GM23338 (cell line): ENCODE data around the gene CCDC191. TPM values are rescaled to one million over a fixed set of nuclear protein-coding genes. Genes with fewer than 3 reads are reported as not detected.

Experiments
- ATAC-seq: fragments of 200-7000 bp; cut with Tn5 transposase; 3 replicates; pipeline ENCODE4 v1.9.1; 2020
- DNase-seq: peaks from one replicate; pipeline ENCODE4 v3.0.0-alpha.2; 2015; ENCODE audit warnings: low spot score
- H2AFZ ChIP-seq: fragments of 200-600 bp; sonication (generic); 2 replicates; pipeline ENCODE4 v1.8.0; 2016; ENCODE audit warnings: antibody characterized with exemption, mild to moderate bottlenecking, moderate library complexity
- H3F3A ChIP-seq: fragments of 200-600 bp; sonication (generic); replicated peaks from 2 replicates; pipeline ENCODE4 v1.8.0; 2017; ENCODE audit warnings: antibody characterized with exemption, mixed run types, low read depth
- H3K27ac ChIP-seq: fragments of 200-600 bp; sonication (generic); 2 replicates; pipeline ENCODE4 v1.6.1; 2016; ENCODE audit warnings: low read depth
- H3K27me3 ChIP-seq: fragments of 200-600 bp; sonication (generic); 2 replicates; pipeline ENCODE4 v1.8.0; 2016; ENCODE audit warnings: mild to moderate bottlenecking, mixed run types, moderate library complexity; ENCODE audit not compliant: insufficient read depth
- H3K36me3 ChIP-seq: fragments of 200-600 bp; sonication (generic); 2 replicates; pipeline ENCODE4 v1.8.0; 2016; ENCODE audit warnings: mild to moderate bottlenecking; ENCODE audit not compliant: insufficient read depth
- H3K4me1 ChIP-seq: fragments of 200-600 bp; sonication (generic); 2 replicates; pipeline ENCODE4 v1.8.0; 2016; ENCODE audit warnings: mild to moderate bottlenecking, moderate library complexity; ENCODE audit not compliant: insufficient read depth
- H3K4me2 ChIP-seq: fragments of 200-600 bp; sonication (generic); 2 replicates; pipeline ENCODE4 v1.7.1; 2017; ENCODE audit warnings: mixed run types
- H3K4me3 ChIP-seq: fragments of 200-600 bp; sonication (generic); 2 replicates; pipeline ENCODE4 v1.6.1; 2016; ENCODE audit warnings: mixed run types
- H3K79me2 ChIP-seq: fragments of 200-600 bp; sonication (generic); replicated peaks from 2 replicates; pipeline ENCODE4 v1.8.0; 2017; ENCODE audit warnings: mild to moderate bottlenecking; ENCODE audit not compliant: insufficient read depth
- H3K9me2 ChIP-seq: fragments of 200-600 bp; sonication (generic); 2 replicates; pipeline ENCODE4 v1.8.0; 2017; ENCODE audit not compliant: insufficient read depth
- H4K20me1 ChIP-seq: fragments of 200-600 bp; sonication (generic); replicated peaks from 2 replicates; pipeline ENCODE4 v1.8.0; 2017; ENCODE audit warnings: mild to moderate bottlenecking; ENCODE audit not compliant: insufficient read depth
- H3K27ac Mint-ChIP-seq: 2 replicates; pipeline ENCODE4 v1.8.0; 2020; ENCODE audit warnings: inconsistent platforms, mild to moderate bottlenecking, moderate library complexity, mixed read lengths
- H3K27me3 Mint-ChIP-seq: 3 replicates; pipeline ENCODE4 v1.8.0; 2022; ENCODE audit warnings: low read depth, mild to moderate bottlenecking, moderate library complexity, mixed read lengths, inconsistent platforms; ENCODE audit not compliant: insufficient read depth, poor library complexity
- H3K36me3 Mint-ChIP-seq: 3 replicates; pipeline ENCODE4 v1.8.0; 2021; ENCODE audit warnings: low read depth, mild to moderate bottlenecking, inconsistent platforms, moderate library complexity, mixed read lengths
- H3K4me1 Mint-ChIP-seq: 3 replicates; pipeline ENCODE4 v1.8.0; 2020; ENCODE audit warnings: mild to moderate bottlenecking, inconsistent platforms, mixed read lengths
- H3K4me3 Mint-ChIP-seq: 3 replicates; pipeline ENCODE4 v1.8.0; 2021; ENCODE audit warnings: moderate library complexity, mild to moderate bottlenecking, inconsistent platforms, mixed read lengths
- H3K9me3 Mint-ChIP-seq: 3 replicates; pipeline ENCODE4 v1.8.0; 2020; ENCODE audit warnings: moderate library complexity, mild to moderate bottlenecking, inconsistent platforms, mixed read lengths
- EZH2 ChIP-seq: fragments of 200-600 bp; sonication (generic); IDR thresholded peaks from one replicate; pipeline ENCODE4 v1.8.0; 2017; ENCODE audit warnings: antibody characterized with exemption, mild to moderate bottlenecking, low read depth; ENCODE audit not compliant: unreplicated experiment
- EZH2phosphoT487 ChIP-seq: fragments of 200-600 bp; sonication (generic); IDR thresholded peaks from one replicate; pipeline ENCODE4 v1.8.1; 2018; ENCODE audit warnings: antibody characterized with exemption; ENCODE audit not compliant: unreplicated experiment
- JUNB ChIP-seq: IDR thresholded peaks from one replicate; pipeline ENCODE4 v1.6.1; 2016; ENCODE audit warnings: antibody characterized with exemption; ENCODE audit not compliant: unreplicated experiment
- NANOG ChIP-seq: IDR thresholded peaks from 2 replicates; pipeline ENCODE4 v1.6.1; 2016; ENCODE audit warnings: antibody characterized with exemption, borderline replicate concordance
- POLR2AphosphoS5 ChIP-seq: IDR thresholded peaks from 2 replicates; pipeline ENCODE4 v1.6.1; 2016; ENCODE audit warnings: antibody characterized with exemption, low read depth
- STAT1 ChIP-seq: IDR thresholded peaks from one replicate; pipeline ENCODE4 v1.6.1; 2016; ENCODE audit warnings: antibody characterized with exemption; ENCODE audit not compliant: unreplicated experiment
- ZNF114 ChIP-seq: fragments of 250-450 bp; sonication (Bioruptor Pico); IDR thresholded peaks from 2 replicates; pipeline ENCODE4 v1.5.0; 2020; ENCODE audit warnings: mild to moderate bottlenecking, moderate library complexity
- polyA plus RNA-seq: library from polyadenylated mRNA; unstranded; fragments of >200 nt; fragmentation: Nextera tagmentation; extraction: Ambion mirVana; gene quantifications from 2 replicates; pipeline ENCODE4 v1.2.1, GENCODE V29; 2016
- total RNA-seq: library from RNA; depleted of rRNA; stranded (reverse); fragments of >200 nt; shearing (Covaris generic); gene quantifications from 2 replicates; pipeline ENCODE4 v1.2.3, GENCODE V29; 2014
- TF ChIP-seq, protein P1 (sequence below): IDR thresholded peaks from 2 replicates; pipeline ENCODE4 v1.6.1; 2016; ENCODE audit warnings: antibody characterized with exemption
- TF ChIP-seq, protein P2 (sequence below), 2 experiments: fragments of 200-600 bp in 1 of 2; sonication (generic) in 1 of 2; conservative IDR thresholded peaks; 2 replicates each; pipeline versions ENCODE4 v1.5.1 to v1.6.1; 2016 to 2017; ENCODE audit warnings: antibody characterized with exemption in 2 of 2, low read depth in 2 of 2, mild to moderate bottlenecking in 2 of 2, moderate library complexity in 1 of 2
- TF ChIP-seq, protein P3 (sequence below): fragments of 250-450 bp; sonication (Bioruptor Pico); IDR thresholded peaks from 2 replicates; pipeline ENCODE4 v1.5.0; 2020; ENCODE audit warnings: mild to moderate bottlenecking, moderate library complexity
- TF ChIP-seq, protein P4 (sequence below): IDR thresholded peaks from one replicate; pipeline ENCODE4 v1.6.1; 2018; ENCODE audit warnings: antibody characterized with exemption; ENCODE audit not compliant: unreplicated experiment

Gene CCDC191
- total and polyA plus RNA-seq, 2 experiments from 2014 or later = 2.0 to 2.9 TPM

DNA sequence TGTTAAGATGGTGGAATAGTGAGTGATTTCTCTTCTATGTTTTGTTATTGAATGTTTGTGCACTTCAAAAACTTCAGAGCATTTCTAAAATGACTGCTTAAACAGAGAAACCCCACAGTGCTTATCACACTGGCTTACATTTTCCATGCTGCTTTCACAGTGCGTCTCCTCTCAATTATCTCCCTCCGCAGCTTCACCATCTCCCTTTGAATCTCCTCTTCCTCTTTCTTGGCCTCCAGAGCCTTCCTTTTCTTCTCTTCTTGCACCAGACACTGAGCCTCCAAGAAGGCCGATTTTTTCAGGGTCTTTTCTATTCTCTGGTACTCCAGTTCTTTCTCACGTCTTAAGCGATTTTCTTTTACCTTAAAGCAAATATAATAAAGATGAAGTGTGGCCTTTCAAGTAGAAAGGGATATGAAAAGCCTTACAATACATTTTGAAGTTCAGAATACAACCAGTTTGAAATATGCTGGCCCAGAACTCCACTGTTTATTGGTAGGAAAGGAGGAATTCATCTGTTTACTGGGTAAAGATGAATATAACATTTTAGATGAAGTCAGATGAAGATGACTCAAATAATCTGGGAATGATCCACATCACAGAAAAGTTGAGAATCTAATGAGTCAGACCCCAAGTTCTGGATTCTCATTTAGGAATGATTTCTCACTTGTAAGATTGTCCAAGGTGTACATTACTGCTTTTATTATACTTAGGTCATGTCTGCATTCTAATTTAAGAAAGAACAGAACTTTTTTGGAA lies 21.4 kb downstream of the CCDC191 start (continued):
- TF ChIP-seq STAT1 = no peak
- TF ChIP-seq JUNB = no peak
- TF ChIP-seq, protein P1, sequence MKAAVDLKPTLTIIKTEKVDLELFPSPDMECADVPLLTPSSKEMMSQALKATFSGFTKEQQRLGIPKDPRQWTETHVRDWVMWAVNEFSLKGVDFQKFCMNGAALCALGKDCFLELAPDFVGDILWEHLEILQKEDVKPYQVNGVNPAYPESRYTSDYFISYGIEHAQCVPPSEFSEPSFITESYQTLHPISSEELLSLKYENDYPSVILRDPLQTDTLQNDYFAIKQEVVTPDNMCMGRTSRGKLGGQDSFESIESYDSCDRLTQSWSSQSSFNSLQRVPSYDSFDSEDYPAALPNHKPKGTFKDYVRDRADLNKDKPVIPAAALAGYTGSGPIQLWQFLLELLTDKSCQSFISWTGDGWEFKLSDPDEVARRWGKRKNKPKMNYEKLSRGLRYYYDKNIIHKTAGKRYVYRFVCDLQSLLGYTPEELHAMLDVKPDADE = no peak
- TF ChIP-seq, protein P2, sequence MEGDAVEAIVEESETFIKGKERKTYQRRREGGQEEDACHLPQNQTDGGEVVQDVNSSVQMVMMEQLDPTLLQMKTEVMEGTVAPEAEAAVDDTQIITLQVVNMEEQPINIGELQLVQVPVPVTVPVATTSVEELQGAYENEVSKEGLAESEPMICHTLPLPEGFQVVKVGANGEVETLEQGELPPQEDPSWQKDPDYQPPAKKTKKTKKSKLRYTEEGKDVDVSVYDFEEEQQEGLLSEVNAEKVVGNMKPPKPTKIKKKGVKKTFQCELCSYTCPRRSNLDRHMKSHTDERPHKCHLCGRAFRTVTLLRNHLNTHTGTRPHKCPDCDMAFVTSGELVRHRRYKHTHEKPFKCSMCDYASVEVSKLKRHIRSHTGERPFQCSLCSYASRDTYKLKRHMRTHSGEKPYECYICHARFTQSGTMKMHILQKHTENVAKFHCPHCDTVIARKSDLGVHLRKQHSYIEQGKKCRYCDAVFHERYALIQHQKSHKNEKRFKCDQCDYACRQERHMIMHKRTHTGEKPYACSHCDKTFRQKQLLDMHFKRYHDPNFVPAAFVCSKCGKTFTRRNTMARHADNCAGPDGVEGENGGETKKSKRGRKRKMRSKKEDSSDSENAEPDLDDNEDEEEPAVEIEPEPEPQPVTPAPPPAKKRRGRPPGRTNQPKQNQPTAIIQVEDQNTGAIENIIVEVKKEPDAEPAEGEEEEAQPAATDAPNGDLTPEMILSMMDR (conservative IDR thresholded peaks at IDR 0.05; ENCODE audit: low read depth in 2 of 2) = no peak
- no peak for TF ChIP-seq ZNF114 (CRISPR knock-in tag)
- TF ChIP-seq EZH2phosphoT487 = no peak

DNA sequence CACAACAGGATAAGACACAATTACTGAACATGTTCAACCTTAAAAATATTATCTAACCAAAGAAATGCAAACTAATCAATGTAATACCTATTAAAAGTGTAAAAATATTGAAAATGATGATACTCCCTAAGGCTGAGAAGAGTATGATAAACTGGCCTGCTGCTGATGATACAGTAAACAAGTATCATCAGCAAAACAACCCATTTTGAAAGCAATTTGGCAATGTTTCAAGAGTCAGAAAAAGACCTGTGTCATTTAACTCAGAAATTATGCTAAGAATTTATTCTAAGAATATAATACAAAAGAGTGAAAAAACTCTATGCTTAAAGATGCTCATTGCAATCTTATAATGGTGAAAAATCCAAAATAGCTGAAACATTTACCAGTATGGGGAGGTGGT lies 22.1 kb downstream of the CCDC191 start:
- Histone ChIP-seq H3K9me2 (no peaks in the 10 kb centered on the region), H4K20me1 (no peaks in the 10 kb centered on the region), H3K4me2 (no peak overlapping the region), H3K4me1 (peaks cover 8% of the 10 kb centered on the region), H3K27me3 (no peaks in the 10 kb centered on the region), H3K79me2 (no peaks in the 10 kb centered on the region), H3K27ac (no peak overlapping the region), H2AFZ (no peak overlapping the region), H3K36me3 (no peaks in the 10 kb centered on the region), H3F3A (no peaks in the 10 kb centered on the region), H3K4me3 (no peak overlapping the region)
- DNase-seq = no peak
- no peak overlapping the region for H3K27ac Mint-ChIP-seq
- no peaks in the 10 kb centered on the region for H3K9me3 Mint-ChIP-seq
- ATAC-seq = no peak
- H3K27me3 Mint-ChIP-seq = no peaks in the 10 kb centered on the region
- H3K4me1 Mint-ChIP-seq = peaks cover 16% of the 10 kb centered on the region
- no peak overlapping the region for H3K4me3 Mint-ChIP-seq
- no peaks in the 10 kb centered on the region for H3K36me3 Mint-ChIP-seq
- TF ChIP-seq NANOG (no peak), POLR2AphosphoS5 (no peak), EZH2 (no peak), STAT1 (no peak)
- TF ChIP-seq, protein P3, sequence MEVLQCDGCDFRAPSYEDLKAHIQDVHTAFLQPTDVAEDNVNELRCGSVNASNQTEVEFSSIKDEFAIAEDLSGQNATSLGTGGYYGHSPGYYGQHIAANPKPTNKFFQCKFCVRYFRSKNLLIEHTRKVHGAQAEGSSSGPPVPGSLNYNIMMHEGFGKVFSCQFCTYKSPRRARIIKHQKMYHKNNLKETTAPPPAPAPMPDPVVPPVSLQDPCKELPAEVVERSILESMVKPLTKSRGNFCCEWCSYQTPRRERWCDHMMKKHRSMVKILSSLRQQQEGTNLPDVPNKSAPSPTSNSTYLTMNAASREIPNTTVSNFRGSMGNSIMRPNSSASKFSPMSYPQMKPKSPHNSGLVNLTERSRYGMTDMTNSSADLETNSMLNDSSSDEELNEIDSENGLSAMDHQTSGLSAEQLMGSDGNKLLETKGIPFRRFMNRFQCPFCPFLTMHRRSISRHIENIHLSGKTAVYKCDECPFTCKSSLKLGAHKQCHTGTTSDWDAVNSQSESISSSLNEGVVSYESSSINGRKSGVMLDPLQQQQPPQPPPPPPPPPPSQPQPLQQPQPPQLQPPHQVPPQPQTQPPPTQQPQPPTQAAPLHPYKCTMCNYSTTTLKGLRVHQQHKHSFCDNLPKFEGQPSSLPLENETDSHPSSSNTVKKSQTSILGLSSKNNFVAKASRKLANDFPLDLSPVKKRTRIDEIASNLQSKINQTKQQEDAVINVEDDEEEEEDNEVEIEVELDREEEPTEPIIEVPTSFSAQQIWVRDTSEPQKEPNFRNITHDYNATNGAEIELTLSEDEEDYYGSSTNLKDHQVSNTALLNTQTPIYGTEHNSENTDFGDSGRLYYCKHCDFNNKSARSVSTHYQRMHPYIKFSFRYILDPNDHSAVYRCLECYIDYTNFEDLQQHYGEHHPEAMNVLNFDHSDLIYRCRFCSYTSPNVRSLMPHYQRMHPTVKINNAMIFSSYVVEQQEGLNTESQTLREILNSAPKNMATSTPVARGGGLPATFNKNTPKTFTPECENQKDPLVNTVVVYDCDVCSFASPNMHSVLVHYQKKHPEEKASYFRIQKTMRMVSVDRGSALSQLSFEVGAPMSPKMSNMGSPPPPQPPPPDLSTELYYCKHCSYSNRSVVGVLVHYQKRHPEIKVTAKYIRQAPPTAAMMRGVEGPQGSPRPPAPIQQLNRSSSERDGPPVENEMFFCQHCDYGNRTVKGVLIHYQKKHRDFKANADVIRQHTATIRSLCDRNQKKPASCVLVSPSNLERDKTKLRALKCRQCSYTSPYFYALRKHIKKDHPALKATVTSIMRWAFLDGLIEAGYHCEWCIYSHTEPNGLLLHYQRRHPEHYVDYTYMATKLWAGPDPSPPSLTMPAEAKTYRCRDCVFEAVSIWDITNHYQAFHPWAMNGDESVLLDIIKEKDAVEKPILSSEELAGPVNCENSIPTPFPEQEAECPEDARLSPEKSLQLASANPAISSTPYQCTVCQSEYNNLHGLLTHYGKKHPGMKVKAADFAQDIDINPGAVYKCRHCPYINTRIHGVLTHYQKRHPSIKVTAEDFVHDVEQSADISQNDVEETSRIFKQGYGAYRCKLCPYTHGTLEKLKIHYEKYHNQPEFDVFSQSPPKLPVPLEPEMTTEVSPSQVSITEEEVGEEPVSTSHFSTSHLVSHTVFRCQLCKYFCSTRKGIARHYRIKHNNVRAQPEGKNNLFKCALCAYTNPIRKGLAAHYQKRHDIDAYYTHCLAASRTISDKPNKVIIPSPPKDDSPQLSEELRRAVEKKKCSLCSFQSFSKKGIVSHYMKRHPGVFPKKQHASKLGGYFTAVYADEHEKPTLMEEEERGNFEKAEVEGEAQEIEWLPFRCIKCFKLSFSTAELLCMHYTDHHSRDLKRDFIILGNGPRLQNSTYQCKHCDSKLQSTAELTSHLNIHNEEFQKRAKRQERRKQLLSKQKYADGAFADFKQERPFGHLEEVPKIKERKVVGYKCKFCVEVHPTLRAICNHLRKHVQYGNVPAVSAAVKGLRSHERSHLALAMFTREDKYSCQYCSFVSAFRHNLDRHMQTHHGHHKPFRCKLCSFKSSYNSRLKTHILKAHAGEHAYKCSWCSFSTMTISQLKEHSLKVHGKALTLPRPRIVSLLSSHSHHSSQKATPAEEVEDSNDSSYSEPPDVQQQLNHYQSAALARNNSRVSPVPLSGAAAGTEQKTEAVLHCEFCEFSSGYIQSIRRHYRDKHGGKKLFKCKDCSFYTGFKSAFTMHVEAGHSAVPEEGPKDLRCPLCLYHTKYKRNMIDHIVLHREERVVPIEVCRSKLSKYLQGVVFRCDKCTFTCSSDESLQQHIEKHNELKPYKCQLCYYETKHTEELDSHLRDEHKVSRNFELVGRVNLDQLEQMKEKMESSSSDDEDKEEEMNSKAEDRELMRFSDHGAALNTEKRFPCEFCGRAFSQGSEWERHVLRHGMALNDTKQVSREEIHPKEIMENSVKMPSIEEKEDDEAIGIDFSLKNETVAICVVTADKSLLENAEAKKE = no peak
- TF ChIP-seq, protein P4, sequence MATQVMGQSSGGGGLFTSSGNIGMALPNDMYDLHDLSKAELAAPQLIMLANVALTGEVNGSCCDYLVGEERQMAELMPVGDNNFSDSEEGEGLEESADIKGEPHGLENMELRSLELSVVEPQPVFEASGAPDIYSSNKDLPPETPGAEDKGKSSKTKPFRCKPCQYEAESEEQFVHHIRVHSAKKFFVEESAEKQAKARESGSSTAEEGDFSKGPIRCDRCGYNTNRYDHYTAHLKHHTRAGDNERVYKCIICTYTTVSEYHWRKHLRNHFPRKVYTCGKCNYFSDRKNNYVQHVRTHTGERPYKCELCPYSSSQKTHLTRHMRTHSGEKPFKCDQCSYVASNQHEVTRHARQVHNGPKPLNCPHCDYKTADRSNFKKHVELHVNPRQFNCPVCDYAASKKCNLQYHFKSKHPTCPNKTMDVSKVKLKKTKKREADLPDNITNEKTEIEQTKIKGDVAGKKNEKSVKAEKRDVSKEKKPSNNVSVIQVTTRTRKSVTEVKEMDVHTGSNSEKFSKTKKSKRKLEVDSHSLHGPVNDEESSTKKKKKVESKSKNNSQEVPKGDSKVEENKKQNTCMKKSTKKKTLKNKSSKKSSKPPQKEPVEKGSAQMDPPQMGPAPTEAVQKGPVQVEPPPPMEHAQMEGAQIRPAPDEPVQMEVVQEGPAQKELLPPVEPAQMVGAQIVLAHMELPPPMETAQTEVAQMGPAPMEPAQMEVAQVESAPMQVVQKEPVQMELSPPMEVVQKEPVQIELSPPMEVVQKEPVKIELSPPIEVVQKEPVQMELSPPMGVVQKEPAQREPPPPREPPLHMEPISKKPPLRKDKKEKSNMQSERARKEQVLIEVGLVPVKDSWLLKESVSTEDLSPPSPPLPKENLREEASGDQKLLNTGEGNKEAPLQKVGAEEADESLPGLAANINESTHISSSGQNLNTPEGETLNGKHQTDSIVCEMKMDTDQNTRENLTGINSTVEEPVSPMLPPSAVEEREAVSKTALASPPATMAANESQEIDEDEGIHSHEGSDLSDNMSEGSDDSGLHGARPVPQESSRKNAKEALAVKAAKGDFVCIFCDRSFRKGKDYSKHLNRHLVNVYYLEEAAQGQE = no peak
